NOMO-1 treated with DMSO at 0.1 percent for 48 hours (cell line): ENCODE data around the gene SGTA.

Source experiments
- DNase-seq: peaks from one replicate; lab custom pipeline; 2025; ENCODE audit not compliant: unreplicated experiment; lab: John Stamatoyannopoulos, UW

SGTA gene

GRCh38 chr19:2774083-2774679 is 8.9 kb downstream of the SGTA start:
- DNase-seq = no peak

GRCh38 chr19:2771786-2772674 is 11.0 kb downstream of the SGTA start:
- DNase-seq = no peak

GRCh38 chr19:2770055-2771013 is 12.7 kb downstream of the SGTA start:
- no peak for DNase-seq

GRCh38 chr19:2769218-2769617 is 13.9 kb downstream of the SGTA start:
- DNase-seq = no peak

GRCh38 chr19:2768365-2769132 is 14.5 kb downstream of the SGTA start:
- DNase-seq = no peak

- no peak for DNase-seq
These were observed 15.4 kb downstream of the SGTA start for GRCh38 chr19:2767688-2768087.

GRCh38 chr19:2766594-2767372 is 16.3 kb downstream of the SGTA start:
- no peak for DNase-seq

GRCh38 chr19:2765376-2765775 is 17.7 kb downstream of the SGTA start:
- DNase-seq = no peak

GRCh38 chr19:2764945-2765344 is 18.1 kb downstream of the SGTA start:
- no peak for DNase-seq

- no peak for DNase-seq
These were observed 19.4 kb downstream of the SGTA start for GRCh38 chr19:2763687-2764086.

- no peak for DNase-seq
These were observed 20.1 kb downstream of the SGTA start for GRCh38 chr19:2762783-2763496.

GRCh38 chr19:2761876-2762782 is 20.9 kb downstream of the SGTA start:
- DNase-seq = no peak

- no peak for DNase-seq
These were observed 21.8 kb downstream of the SGTA start for GRCh38 chr19:2761309-2761677.

- DNase-seq = no peak
These were observed 23.1 kb downstream of the SGTA start for GRCh38 chr19:2759965-2760364.

- no peak for DNase-seq
These were observed 23.7 kb downstream of the SGTA start for GRCh38 chr19:2759362-2759761.

- DNase-seq = no peak
These were observed 24.3 kb downstream of the SGTA start for GRCh38 chr19:2758601-2759313.
